MM.1S (cell line): Measurements from ENCODE around the gene PLEKHM3.

Experiments
- EZH2 ChIP-seq: fragments of 300-600 bp; sonication (generic); optimal IDR thresholded peaks from 2 replicates; pipeline ENCODE3; 2017; ENCODE audit warnings: low read depth, mild to moderate bottlenecking, antibody characterized with exemption, low read length, mixed read lengths
- TF ChIP-seq, protein P1 (sequence below): fragments of 300-600 bp; sonication (generic); IDR thresholded peaks from 2 replicates; pipeline ENCODE4 v1.5.1; 2016; ENCODE audit warnings: antibody characterized with exemption, low read length, mixed read lengths

DNA sequence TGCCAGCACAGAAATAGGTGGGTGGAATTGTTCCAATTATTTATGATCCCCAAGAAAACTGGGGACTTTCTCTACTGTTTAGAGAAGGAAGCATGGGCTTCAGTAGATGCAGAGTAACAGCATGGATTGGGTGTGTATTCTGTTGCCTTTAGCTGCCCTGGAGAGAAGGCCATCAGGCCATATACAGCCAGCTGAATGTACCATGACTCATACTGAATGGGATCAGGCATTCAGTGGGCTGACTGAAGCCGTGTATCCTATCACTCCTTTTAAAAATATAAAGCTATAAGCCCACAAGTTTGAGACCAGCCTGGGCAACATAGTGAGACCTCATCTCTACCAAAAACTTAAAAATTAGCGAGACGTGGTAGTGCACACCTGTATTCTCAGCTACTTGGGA, 16.7 kb upstream of the PLEKHM3 start:
- TF ChIP-seq, protein P1, sequence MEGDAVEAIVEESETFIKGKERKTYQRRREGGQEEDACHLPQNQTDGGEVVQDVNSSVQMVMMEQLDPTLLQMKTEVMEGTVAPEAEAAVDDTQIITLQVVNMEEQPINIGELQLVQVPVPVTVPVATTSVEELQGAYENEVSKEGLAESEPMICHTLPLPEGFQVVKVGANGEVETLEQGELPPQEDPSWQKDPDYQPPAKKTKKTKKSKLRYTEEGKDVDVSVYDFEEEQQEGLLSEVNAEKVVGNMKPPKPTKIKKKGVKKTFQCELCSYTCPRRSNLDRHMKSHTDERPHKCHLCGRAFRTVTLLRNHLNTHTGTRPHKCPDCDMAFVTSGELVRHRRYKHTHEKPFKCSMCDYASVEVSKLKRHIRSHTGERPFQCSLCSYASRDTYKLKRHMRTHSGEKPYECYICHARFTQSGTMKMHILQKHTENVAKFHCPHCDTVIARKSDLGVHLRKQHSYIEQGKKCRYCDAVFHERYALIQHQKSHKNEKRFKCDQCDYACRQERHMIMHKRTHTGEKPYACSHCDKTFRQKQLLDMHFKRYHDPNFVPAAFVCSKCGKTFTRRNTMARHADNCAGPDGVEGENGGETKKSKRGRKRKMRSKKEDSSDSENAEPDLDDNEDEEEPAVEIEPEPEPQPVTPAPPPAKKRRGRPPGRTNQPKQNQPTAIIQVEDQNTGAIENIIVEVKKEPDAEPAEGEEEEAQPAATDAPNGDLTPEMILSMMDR, result no peak
- no peak for TF ChIP-seq EZH2
